ENCODE data around the gene ADCY7.

ADCY7 gene

DNA sequence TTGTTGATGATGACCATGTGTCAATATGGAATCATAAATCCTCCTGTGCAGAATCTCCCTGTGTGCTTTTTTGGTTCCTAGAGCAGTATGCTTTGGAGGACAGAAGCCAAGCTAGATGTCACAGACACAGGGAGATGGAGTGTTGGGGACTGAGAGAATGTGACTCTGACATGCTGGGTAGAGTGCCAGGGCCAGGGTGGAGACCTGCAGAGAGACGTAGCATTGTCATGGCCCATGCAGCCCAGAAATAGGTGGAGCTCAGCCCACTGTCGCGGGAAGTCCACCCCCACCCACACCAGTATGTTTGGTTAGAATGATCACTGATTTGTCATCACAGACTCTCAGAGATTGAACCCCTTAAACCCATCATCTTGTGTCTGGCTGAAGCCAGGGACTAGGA, 39.2 kb upstream of the ADCY7 start:
- TF ChIP-seq, protein P1, sequence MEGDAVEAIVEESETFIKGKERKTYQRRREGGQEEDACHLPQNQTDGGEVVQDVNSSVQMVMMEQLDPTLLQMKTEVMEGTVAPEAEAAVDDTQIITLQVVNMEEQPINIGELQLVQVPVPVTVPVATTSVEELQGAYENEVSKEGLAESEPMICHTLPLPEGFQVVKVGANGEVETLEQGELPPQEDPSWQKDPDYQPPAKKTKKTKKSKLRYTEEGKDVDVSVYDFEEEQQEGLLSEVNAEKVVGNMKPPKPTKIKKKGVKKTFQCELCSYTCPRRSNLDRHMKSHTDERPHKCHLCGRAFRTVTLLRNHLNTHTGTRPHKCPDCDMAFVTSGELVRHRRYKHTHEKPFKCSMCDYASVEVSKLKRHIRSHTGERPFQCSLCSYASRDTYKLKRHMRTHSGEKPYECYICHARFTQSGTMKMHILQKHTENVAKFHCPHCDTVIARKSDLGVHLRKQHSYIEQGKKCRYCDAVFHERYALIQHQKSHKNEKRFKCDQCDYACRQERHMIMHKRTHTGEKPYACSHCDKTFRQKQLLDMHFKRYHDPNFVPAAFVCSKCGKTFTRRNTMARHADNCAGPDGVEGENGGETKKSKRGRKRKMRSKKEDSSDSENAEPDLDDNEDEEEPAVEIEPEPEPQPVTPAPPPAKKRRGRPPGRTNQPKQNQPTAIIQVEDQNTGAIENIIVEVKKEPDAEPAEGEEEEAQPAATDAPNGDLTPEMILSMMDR (IDR thresholded peaks at IDR 0.05; ENCODE audit: low read length): no peak
- no peak for TF ChIP-seq EZH2 (optimal IDR thresholded peaks at IDR 0.05; ENCODE audit: low read depth, low read length)
- no peak for TF ChIP-seq EZH2phosphoT487 (IDR thresholded peaks at IDR 0.05; ENCODE audit: low read length)
- DNase-seq: no peak
- no peaks in the 10 kb centered on the region for H3F3A ChIP-seq (ENCODE audit: insufficient read depth, low read length)
- peaks cover 4% of the 10 kb centered on the region; the same call in 1 of the 2 replicates for H3K4me1 ChIP-seq (ENCODE audit: low read length)
- H4K20me1 ChIP-seq (ENCODE audit: insufficient read depth, low read length): no peaks in the 10 kb centered on the region
- no peaks in the 10 kb centered on the region for H3K27me3 ChIP-seq (replicated peaks; ENCODE audit: insufficient read depth, low read length)
- H3K4me2 ChIP-seq (ENCODE audit: low read depth, low read length): no peak overlapping the region
- H3K4me3 ChIP-seq (ENCODE audit: low read length): no peak overlapping the region
- no peaks in the 10 kb centered on the region for H3K9me3 ChIP-seq (replicated peaks; ENCODE audit: insufficient read depth, low read length)
- no peak overlapping the region for H3K27ac ChIP-seq (ENCODE audit: low read length)
- H2AFZ ChIP-seq (ENCODE audit: low read length): no peak overlapping the region
- H3K36me3 ChIP-seq (replicated peaks; ENCODE audit: insufficient read depth, low read length): no peaks in the 10 kb centered on the region; the same call in 1 of the 2 replicates
- H3K79me2 ChIP-seq (ENCODE audit: low read length): no peaks in the 10 kb centered on the region
- no peak overlapping the region for H3K9ac ChIP-seq (ENCODE audit: low read length)
- no peaks in the 10 kb centered on the region for H3K9me2 ChIP-seq (replicated peaks; ENCODE audit: insufficient read depth, low read length)

DNA sequence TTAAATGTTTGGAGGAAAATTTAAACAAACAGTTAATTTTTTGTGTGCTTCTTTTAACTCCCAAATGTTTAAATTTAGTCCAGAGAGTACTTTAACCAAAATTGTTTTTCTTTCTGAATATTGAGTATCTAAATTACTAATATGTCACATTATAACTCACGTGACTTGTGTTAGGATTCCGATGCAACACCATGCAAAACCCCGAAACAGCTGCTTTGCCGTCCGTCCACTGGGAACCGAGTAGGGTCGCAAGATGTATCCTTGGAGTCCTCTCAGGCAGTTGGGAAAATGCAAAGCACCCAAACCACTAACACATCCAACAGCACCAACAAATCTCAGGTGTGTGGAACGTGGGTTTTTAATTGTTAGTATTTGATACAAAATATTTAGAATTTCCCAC, 38.7 kb upstream of the ADCY7 start:
- TF ChIP-seq EZH2phosphoT487 (IDR thresholded peaks at IDR 0.05; ENCODE audit: low read length) (no peak), EZH2 (optimal IDR thresholded peaks at IDR 0.05; ENCODE audit: low read depth, low read length) (no peak)
- TF ChIP-seq, protein P1 (IDR thresholded peaks at IDR 0.05; ENCODE audit: low read length): no peak
- peaks cover 4% of the 10 kb centered on the region; the same call in 1 of the 2 replicates for H3K4me1 ChIP-seq (ENCODE audit: low read length)
- H3K79me2 ChIP-seq (ENCODE audit: low read length): no peaks in the 10 kb centered on the region
- DNase-seq: no peak
- H3K27ac ChIP-seq (ENCODE audit: low read length): no peak overlapping the region
- no peak overlapping the region for H2AFZ ChIP-seq (ENCODE audit: low read length)
- no peaks in the 10 kb centered on the region for H3K9me2 ChIP-seq (replicated peaks; ENCODE audit: insufficient read depth, low read length)
- H3K9ac ChIP-seq (ENCODE audit: low read length): no peak overlapping the region
- H3K4me3 ChIP-seq (ENCODE audit: low read length): no peak overlapping the region
- H3K27me3 ChIP-seq (replicated peaks; ENCODE audit: insufficient read depth, low read length): no peaks in the 10 kb centered on the region
- no peaks in the 10 kb centered on the region for H4K20me1 ChIP-seq (ENCODE audit: insufficient read depth, low read length)
- no peak overlapping the region for H3K4me2 ChIP-seq (ENCODE audit: low read depth, low read length)
- H3F3A ChIP-seq (ENCODE audit: insufficient read depth, low read length): no peaks in the 10 kb centered on the region
- H3K9me3 ChIP-seq (replicated peaks; ENCODE audit: insufficient read depth, low read length): no peaks in the 10 kb centered on the region
- H3K36me3 ChIP-seq (replicated peaks; ENCODE audit: insufficient read depth, low read length): no peaks in the 10 kb centered on the region; the same call in 1 of the 2 replicates

GRCh38 chr16:50228364-50228868, 37.9 kb upstream of the ADCY7 start:
- H3K27ac ChIP-seq (ENCODE audit: low read length): no peak overlapping the region
- H3K9me2 ChIP-seq (replicated peaks; ENCODE audit: insufficient read depth, low read length): no peaks in the 10 kb centered on the region
- no peak overlapping the region for H3K4me2 ChIP-seq (ENCODE audit: low read depth, low read length)
- H3K4me1 ChIP-seq (ENCODE audit: low read length): peaks cover 4% of the 10 kb centered on the region; the same call in 1 of the 2 replicates
- TF ChIP-seq, protein P1 (IDR thresholded peaks at IDR 0.05; ENCODE audit: low read length): no peak
- TF ChIP-seq EZH2phosphoT487 (IDR thresholded peaks at IDR 0.05; ENCODE audit: low read length) (no peak), EZH2 (optimal IDR thresholded peaks at IDR 0.05; ENCODE audit: low read depth, low read length) (no peak)
- no peaks in the 10 kb centered on the region for H3F3A ChIP-seq (ENCODE audit: insufficient read depth, low read length)
- H3K79me2 ChIP-seq (ENCODE audit: low read length): no peaks in the 10 kb centered on the region
- DNase-seq: no peak
- no peaks in the 10 kb centered on the region; the same call in 1 of the 2 replicates for H3K36me3 ChIP-seq (replicated peaks; ENCODE audit: insufficient read depth, low read length)
- no peaks in the 10 kb centered on the region for H4K20me1 ChIP-seq (ENCODE audit: insufficient read depth, low read length)
- no peaks in the 10 kb centered on the region for H3K27me3 ChIP-seq (replicated peaks; ENCODE audit: insufficient read depth, low read length)
- no peaks in the 10 kb centered on the region for H3K9me3 ChIP-seq (replicated peaks; ENCODE audit: insufficient read depth, low read length)
- no peak overlapping the region for H3K9ac ChIP-seq (ENCODE audit: low read length)
- H3K4me3 ChIP-seq (ENCODE audit: low read length): no peak overlapping the region
- no peak overlapping the region for H2AFZ ChIP-seq (ENCODE audit: low read length)

Measured in MM.1S (cell line).